Measurements from ENCODE around the gene SHMT2.

DNA sequence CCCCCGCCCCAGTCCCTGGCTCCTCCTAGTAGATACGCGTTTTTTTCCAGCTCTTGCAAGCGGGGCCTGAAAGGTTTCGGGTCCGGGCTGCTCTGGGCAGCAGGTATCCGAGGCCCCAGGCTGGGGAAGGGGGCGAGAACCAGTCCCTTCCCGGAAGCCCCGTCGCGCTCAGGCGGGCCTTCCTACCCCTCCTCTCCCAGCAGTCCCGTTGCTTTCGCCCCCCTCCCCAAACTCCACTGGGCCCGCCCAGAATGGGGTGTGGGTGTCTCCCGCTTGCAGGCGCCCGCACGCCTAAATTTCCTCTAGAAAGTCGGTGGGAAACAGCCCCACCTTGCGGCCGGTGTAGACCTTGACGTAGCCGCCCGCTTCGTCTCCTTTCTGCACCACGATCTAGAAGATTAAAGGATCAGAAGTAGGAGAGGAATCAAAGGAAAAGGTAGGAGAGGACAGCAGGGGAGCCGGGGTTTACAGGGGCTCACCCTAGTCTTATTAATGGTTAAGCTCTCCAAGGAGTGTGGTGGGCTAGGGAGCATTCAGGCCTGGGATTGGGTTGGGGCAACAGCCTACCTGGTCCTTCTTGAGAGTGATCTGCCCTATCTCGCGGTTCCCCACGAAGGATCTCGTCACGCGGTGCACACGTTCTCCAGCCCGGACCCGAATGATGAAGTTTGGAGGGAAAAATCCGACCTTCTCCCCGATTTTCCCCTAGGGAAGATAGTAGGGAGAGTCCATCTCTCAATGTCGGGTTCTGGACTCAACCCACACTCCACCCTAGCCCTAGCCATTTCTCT, 14.2 kb downstream of the SHMT2 start:
- no peak for TF ChIP-seq TBX2 (CRISPR knock-in tag; IDR thresholded peaks at IDR 0.05; ENCODE audit: borderline replicate concordance)
- TF ChIP-seq, protein P1, sequence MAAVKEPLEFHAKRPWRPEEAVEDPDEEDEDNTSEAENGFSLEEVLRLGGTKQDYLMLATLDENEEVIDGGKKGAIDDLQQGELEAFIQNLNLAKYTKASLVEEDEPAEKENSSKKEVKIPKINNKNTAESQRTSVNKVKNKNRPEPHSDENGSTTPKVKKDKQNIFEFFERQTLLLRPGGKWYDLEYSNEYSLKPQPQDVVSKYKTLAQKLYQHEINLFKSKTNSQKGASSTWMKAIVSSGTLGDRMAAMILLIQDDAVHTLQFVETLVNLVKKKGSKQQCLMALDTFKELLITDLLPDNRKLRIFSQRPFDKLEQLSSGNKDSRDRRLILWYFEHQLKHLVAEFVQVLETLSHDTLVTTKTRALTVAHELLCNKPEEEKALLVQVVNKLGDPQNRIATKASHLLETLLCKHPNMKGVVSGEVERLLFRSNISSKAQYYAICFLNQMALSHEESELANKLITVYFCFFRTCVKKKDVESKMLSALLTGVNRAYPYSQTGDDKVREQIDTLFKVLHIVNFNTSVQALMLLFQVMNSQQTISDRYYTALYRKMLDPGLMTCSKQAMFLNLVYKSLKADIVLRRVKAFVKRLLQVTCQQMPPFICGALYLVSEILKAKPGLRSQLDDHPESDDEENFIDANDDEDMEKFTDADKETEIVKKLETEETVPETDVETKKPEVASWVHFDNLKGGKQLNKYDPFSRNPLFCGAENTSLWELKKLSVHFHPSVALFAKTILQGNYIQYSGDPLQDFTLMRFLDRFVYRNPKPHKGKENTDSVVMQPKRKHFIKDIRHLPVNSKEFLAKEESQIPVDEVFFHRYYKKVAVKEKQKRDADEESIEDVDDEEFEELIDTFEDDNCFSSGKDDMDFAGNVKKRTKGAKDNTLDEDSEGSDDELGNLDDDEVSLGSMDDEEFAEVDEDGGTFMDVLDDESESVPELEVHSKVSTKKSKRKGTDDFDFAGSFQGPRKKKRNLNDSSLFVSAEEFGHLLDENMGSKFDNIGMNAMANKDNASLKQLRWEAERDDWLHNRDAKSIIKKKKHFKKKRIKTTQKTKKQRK (IDR thresholded peaks at IDR 0.05; ENCODE audit: low read length): no peak
- TF ChIP-seq POLR2A (IDR thresholded peaks at IDR 0.05; ENCODE audit: insufficient read depth in 1 of 2, low read depth in 2 of 2, low read length in 2 of 2): no peak
- no peak for TF ChIP-seq ZNF670 (CRISPR knock-in tag; IDR thresholded peaks at IDR 0.05; ENCODE audit: borderline replicate concordance)
- no peak for TF ChIP-seq ZBTB7A (CRISPR knock-in tag; IDR thresholded peaks at IDR 0.05)
- no peak for TF ChIP-seq IKZF1 (IDR thresholded peaks at IDR 0.05)
- TF ChIP-seq HINFP (CRISPR knock-in tag; IDR thresholded peaks at IDR 0.05; ENCODE audit: low read depth): no peak
- TF ChIP-seq ARHGAP35 (CRISPR knock-in tag; IDR thresholded peaks at IDR 0.05; ENCODE audit: borderline replicate concordance): no peak
- no peak for TF ChIP-seq REST (IDR thresholded peaks at IDR 0.05; ENCODE audit: borderline replicate concordance in 1 of 2, low read depth in 1 of 2, low read length in 2 of 2)
- TF ChIP-seq ZBTB4 (CRISPR knock-in tag; IDR thresholded peaks at IDR 0.05; ENCODE audit: borderline replicate concordance): no peak
- TF ChIP-seq HES4 (CRISPR knock-in tag; IDR thresholded peaks at IDR 0.05; ENCODE audit: borderline replicate concordance): no peak
- TF ChIP-seq ESRRA (CRISPR knock-in tag; IDR thresholded peaks at IDR 0.05; ENCODE audit: low read depth): no peak
- no peak for TF ChIP-seq ZFYVE20 (CRISPR knock-in tag; IDR thresholded peaks at IDR 0.05; ENCODE audit: borderline replicate concordance, low read depth)
- TF ChIP-seq HMG20A (CRISPR knock-in tag; IDR thresholded peaks at IDR 0.05; ENCODE audit: borderline replicate concordance): no peak

All from HepG2 (cell line).